ENCODE measurements around the gene LCA5L.

DNA sequence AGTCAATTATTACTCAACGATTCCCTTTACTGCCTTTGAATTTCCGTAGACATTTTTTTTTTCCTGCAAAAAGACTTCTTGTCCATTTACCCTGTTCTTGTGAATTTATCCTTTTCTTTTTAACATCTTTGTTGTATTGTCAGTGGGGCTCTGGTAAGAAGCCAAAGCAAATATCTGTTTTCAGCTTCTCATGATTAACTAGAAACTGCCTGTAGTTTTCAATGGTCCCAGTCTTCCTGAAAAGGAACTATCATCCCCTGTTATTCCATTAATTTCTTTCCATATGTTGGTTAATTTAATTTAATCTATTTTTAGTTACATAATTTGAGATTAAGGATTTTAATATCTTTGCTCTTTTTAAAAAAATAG is 34.2 kb upstream of the LCA5L start:
- TF ChIP-seq CTCF (IDR thresholded peaks at IDR 0.05), result no peak
- no peak for TF ChIP-seq EZH2 (IDR thresholded peaks at IDR 0.05; ENCODE audit: borderline replicate concordance, insufficient read depth, low read depth, low read length, poor library complexity, severe bottlenecking)

All from B cell (primary cell).